K562 treated with DMSO at 1 percent for 48 hours (cell line): ENCODE measurements around the gene MRPL51. TPM values are rescaled to one million over a fixed set of nuclear protein-coding genes. Genes with fewer than 3 reads are reported as not detected.

Source experiments
- total RNA-seq: library from RNA; unstranded; fragments of 300-600 nt; gene quantifications from 2 replicates; pipeline ENCODE4 v1.2.3, GENCODE V29; 2022; ENCODE audit warnings: low replicate concordance; ENCODE audit errors: extremely low read depth

MRPL51 gene
- not detected in 2 replicates for total RNA-seq

DNA sequence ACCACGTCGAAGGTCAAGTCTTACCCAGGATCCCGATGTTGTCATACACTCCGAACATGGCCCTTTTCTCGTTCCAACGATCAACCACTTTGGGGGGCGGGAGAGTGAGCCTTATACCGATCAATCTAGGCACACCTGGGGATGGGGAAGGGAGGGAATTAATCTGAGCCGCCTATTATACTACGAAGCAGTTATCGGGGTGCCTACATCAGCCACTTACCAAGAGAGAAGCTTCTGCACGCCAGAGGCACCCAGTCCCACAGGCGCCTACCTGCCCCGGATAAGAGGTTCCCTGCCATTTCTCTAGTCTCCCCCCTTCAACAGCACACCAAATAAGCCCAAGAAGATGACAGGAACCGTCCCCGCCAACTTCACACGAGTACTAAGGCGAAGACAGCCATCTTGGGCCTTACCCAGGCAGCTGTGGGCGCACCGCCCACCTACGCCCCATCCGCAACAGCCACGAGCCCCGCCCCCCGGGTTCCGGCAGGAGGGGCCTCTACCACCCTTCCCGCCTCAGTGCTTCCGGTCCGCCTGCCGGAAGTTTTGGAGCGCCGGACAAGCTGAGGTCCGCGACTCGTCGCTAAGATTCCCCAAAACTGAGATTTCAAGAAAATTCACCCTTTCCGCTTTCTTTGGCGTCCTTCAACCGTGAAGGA, at the start of gene MRPL51:
TSS of gene MRPL51 (minus strand) at position 425 of the 659 bp plus-strand sequence. CDS start at position 299, 126 bp downstream.

GRCh38 chr12:6533923-6534694, 41.0 kb upstream of the MRPL51 start, which contains the start of gene GAPDH:
TSS of gene GAPDH (plus strand) at chr12:6534517. CDS start at chr12:6534833, 316 bp downstream.

DNA sequence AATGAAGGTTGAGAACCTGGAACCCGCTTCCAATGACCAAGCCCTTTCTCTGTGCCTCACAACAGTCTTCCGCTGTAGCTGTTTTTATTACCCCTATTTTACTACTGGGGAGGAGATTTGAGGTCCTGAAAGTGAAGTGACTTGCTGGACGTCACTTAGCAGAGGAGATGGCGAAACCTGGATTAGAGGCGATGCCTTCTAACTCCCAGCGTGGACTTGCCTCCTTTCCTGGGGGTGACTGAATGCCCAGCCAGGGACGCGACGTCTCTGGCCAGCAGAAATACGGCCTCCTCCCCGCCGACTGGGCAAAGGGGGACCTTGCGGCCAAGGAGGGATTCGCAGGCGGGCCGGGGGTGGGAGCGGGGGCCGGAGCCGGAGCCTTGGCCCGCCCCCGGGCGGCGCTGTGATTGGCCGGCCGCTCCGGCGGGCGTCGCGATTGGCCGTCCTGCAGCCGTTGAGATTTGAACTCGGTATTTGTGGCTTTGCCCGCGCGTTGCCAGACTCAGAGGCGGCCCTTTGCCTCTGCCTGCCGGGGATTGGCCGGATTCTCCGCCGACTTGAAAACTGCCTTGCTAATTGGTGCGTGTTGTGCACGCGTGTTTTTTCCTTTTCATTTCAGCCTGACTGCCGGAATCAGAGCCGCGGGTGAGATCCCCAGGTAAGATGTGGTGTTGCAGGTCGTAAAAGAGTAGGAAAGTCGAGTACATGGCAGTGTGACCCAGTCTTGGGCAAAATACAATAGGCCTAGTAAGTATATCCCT, 615 bp upstream of the MRPL51 start, which contains the start of gene NCAPD2:
TSS of gene NCAPD2 (plus strand) at position 606 of the 761 bp plus-strand sequence. CDS start 997 bp downstream, outside the sequence.

GRCh38 chr12:6470375-6471163, 22.5 kb downstream of the MRPL51 start, which contains the start of gene VAMP1:
TSS of gene VAMP1 (minus strand) at chr12:6470677. CDS start at chr12:6470531, 146 bp downstream.

GRCh38 chr12:6451348-6452244, 41.5 kb downstream of the MRPL51 start, which contains the start of gene TAPBPL:
TSS of gene TAPBPL (plus strand) at chr12:6452042. CDS start at chr12:6452249, 207 bp downstream.

DNA sequence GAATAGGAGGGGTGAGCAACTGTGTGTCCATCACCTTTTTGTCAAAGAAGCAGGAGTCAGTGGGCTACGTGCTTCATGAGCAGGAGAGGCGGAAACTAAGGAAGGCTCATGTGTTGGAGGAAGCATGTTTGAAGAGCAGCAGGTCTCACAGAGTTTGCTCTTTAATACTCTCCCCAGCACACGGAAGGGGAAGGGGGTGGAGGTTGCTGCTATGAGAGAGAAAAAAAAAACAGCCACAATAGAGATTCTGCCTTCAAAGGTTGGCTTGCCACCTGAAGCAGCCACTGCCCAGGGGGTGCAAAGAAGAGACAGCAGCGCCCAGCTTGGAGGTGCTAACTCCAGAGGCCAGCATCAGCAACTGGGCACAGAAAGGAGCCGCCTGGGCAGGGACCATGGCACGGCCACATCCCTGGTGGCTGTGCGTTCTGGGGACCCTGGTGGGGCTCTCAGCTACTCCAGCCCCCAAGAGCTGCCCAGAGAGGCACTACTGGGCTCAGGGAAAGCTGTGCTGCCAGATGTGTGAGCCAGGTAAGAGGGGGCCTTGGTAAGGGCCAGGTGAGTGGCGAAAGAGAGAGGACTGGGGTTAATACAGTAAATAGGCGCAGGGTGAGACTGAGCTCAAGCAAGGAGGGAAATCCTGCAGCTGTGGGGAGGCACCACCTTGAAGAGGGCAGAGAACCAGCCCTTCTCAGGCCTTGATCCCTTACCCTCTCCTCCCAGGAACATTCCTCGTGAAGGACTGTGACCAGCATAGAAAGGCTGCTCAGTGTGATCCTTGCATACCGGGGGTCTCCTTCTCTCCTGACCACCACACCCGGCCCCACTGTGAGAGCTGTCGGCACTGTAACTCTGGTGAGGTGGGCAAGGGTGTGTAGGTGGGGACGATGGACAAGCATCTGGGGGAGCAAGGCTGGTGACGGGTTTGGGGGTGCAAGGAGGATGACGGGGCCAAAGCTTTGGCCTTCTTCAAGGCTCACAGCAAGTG, 48.1 kb downstream of the MRPL51 start, which contains the start of gene CD27:
TSS of gene CD27 (plus strand) at position 252 of the 985 bp plus-strand sequence. CDS start at position 393, 141 bp downstream.

Other genes with a start within 250 kb of the MRPL51 start
- gene PLEKHG6, start 182.6 kb downstream of the MRPL51 start, total RNA-seq: not detected in 2 replicates
- gene TNFRSF1A, start 151.2 kb downstream of the MRPL51 start, total RNA-seq: not detected in 2 replicates
- not detected in 2 replicates for gene SCNN1A, start 117.7 kb downstream of the MRPL51 start, total RNA-seq
- gene LTBR, start 109.1 kb downstream of the MRPL51 start, total RNA-seq: not detected in 2 replicates
- gene CD27, start 48.3 kb downstream of the MRPL51 start, total RNA-seq: not detected in 2 replicates
- gene TAPBPL, start 41.2 kb downstream of the MRPL51 start, total RNA-seq: not detected in 2 replicates
- not detected in 2 replicates for gene VAMP1, start 22.6 kb downstream of the MRPL51 start, total RNA-seq
- not detected in 2 replicates for gene NCAPD2, start 840 bp upstream of the MRPL51 start, total RNA-seq
- gene GAPDH, start 41.3 kb upstream of the MRPL51 start, total RNA-seq: 996 and 1,689 TPM in 2 replicates
- gene IFFO1, start 62.8 kb upstream of the MRPL51 start, total RNA-seq: not detected in 2 replicates
- gene NOP2, start 75.0 kb upstream of the MRPL51 start, total RNA-seq: not detected in 2 replicates
- 161 and 363 TPM in 2 replicates for gene CHD4, start 114.1 kb upstream of the MRPL51 start, total RNA-seq
- gene LPAR5, start 142.7 kb upstream of the MRPL51 start, total RNA-seq: not detected in 2 replicates
- gene ACRBP, start 154.2 kb upstream of the MRPL51 start, total RNA-seq: not detected in 2 replicates
- not detected in 2 replicates for gene ING4, start 169.9 kb upstream of the MRPL51 start, total RNA-seq
- gene ZNF384, start 196.1 kb upstream of the MRPL51 start, total RNA-seq: not detected in 2 replicates
- not detected in 2 replicates for gene PIANP, start 207.6 kb upstream of the MRPL51 start, total RNA-seq
- gene COPS7A, start 230.8 kb upstream of the MRPL51 start, total RNA-seq: not detected in 2 replicates